AG09309 (cell line): ENCODE data around the gene C1orf141.

Source experiments
- DNase-seq: peaks from one replicate; pipeline ENCODE4 v3.0.0-alpha.2; 2010; ENCODE audit warnings: low read depth
- H3K4me3 ChIP-seq: 2 replicates; pipeline ENCODE4 v1.5.1; 2011; ENCODE audit warnings: mild to moderate bottlenecking, low read depth, low read length, moderate library complexity; ENCODE audit not compliant: control insufficient read depth
- TF ChIP-seq, protein P1 (sequence below): IDR thresholded peaks from 2 replicates; pipeline ENCODE4 v1.5.1; 2011; ENCODE audit warnings: mild to moderate bottlenecking, low read depth, low read length, inconsistent platforms; ENCODE audit not compliant: insufficient read depth, control insufficient read depth; ENCODE audit errors: missing control alignments

C1orf141 gene

DNA sequence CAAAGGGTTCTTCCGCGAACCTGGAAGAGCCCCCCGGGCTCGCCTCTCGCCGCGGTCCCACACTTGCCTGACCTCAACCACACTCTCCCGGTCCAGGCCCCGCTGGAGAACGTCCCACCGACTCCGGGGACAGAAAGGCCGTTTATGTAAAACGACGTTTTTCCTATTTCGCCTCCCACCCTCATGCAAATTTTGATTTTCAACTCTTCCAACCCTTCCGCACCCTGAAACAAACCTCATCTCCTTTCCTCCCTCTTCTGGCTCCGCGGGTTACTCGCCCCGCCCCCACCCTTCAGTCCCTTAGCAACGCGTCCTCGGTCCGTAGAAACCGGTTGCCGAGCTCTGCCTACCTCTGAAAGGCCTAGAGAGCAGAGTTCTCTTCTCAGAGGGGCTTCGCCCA, at the start of gene C1orf141:
C1orf141 (minus strand) TSS at position 276 of the 400 bp plus-strand sequence. CDS start 7,730 bp downstream, outside the sequence.
- TF ChIP-seq, protein P1, sequence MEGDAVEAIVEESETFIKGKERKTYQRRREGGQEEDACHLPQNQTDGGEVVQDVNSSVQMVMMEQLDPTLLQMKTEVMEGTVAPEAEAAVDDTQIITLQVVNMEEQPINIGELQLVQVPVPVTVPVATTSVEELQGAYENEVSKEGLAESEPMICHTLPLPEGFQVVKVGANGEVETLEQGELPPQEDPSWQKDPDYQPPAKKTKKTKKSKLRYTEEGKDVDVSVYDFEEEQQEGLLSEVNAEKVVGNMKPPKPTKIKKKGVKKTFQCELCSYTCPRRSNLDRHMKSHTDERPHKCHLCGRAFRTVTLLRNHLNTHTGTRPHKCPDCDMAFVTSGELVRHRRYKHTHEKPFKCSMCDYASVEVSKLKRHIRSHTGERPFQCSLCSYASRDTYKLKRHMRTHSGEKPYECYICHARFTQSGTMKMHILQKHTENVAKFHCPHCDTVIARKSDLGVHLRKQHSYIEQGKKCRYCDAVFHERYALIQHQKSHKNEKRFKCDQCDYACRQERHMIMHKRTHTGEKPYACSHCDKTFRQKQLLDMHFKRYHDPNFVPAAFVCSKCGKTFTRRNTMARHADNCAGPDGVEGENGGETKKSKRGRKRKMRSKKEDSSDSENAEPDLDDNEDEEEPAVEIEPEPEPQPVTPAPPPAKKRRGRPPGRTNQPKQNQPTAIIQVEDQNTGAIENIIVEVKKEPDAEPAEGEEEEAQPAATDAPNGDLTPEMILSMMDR, result no peak
- H3K4me3 ChIP-seq, result no peak within 1 kb of the TSS; the same call in 1 of the 2 replicates
- no peak for DNase-seq

DNA sequence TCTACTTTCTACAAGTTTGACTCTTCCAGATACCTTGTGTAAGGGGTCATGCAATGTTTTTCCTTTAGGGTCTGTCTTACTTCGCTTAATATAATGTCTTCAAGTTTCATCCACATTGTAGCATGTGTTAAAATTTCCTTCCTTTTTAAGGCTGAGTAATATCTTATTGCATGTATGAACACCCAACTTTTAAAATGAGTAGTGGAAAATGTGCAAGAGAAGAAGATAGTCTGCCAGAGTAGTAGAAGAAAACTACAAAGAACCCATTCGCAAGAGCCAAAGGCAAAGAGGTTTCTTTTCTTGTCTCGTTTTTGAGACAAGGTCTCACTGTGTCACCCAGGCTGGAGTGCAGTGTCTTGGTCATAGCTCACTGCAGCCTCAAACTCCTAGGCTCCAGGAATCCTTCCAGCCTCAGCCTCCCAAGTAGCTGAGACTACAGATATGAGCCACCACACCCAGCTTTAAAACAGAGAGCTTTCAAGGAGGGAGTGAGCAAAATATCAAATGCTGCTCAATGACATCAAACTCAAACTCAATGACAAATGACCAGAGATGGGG, 40.8 kb upstream of the C1orf141 start:
- DNase-seq, result no peak
- TF ChIP-seq, protein P1, result no peak
- H3K4me3 ChIP-seq, result no peak overlapping the region

DNA sequence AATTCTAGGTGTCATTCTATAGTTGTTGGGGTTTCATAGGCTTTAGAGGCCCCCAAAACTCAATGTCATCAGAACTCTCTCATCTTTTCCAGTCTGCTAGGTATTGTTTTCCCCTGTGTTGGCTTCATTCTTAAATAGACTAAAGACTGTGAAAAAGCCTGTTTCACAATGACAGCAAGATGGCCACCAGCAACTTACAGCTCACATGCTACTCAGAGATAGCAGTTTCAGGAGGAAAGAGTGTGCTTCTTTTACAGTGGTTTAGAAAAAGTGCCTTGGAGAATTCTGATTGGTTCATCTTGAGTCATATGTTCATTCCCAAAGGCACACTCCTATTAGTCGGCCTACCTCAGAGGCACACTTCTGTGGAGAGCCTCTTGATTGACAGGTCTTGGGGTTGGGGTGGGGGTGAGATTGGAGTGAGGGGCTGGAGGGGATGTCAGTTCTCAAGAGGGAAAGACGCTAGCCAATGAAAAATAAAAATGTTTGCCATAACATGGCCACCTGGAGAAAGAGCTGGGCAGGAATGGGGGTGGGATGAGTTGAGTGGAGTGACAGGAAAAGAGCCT, 40.0 kb upstream of the C1orf141 start:
- TF ChIP-seq, protein P1, result no peak
- DNase-seq, result no peak

DNA sequence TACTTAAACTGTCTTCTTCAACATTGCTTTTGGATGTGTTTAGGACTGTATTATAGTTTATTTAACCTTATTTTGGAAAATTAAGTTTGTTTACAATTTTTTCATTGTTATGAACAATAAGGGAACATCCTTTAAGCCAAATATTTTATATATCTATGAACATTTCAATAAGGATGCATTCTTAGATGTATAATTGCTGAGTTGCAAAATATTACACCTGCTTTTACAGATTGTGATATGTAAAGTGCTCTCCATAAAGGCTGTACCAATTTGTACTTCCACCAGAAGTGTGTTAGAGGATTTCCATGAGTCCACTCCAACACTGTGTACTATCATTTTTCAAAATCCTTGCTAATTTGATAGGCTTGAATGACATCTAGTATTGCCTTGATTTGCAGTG, 39.2 kb upstream of the C1orf141 start:
- TF ChIP-seq, protein P1, result no peak

More for the DNA sequence above, 40.0 kb upstream of the C1orf141 start:
- H3K4me3 ChIP-seq, result no peak overlapping the region

DNA sequence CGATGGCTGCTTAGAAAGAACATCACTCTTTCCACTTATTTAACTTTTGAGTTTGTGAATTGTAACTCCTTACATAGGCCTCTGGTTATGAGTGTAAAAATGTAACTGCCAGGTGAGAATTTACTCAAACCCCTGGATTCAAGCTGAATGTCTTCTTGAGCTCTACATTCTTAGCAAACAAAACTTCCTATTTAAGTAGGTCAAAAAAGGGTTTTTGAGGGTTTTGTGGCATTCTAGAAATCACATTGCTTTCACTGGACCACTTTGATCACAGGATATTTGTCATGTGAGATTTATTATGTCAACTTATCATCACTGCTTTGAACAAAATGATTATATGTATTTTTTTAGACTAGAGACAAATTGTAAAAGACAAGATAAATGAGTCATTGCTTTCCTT, 37.2 kb upstream of the C1orf141 start:
- no peak overlapping the region for H3K4me3 ChIP-seq
- TF ChIP-seq, protein P1, result no peak
- DNase-seq, result no peak

More for the DNA sequence above, 39.2 kb upstream of the C1orf141 start:
- DNase-seq, result no peak
- H3K4me3 ChIP-seq, result no peak overlapping the region

DNA sequence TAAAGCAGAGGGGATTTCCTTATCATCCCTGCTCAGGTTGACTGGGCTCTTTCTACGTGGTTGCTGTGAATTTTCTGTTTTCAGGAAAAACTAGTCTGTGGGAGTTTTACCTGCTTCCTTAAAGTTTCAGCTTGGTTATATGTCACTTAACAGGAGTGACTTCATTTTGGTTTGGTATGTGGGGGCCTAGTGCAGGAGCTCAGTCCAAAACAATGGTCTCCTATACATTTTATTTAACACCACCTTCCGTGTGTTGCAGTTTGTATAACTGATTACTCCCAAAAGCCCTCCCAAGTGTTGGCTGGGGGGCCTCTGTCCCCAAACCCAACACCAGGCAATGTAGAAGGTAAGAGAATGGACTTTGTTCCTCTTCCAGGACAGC, 36.8 kb upstream of the C1orf141 start:
- no peak overlapping the region for H3K4me3 ChIP-seq
- no peak for DNase-seq
- TF ChIP-seq, protein P1, result no peak
